Measurements from ENCODE around the gene NACA2.
A peak's percentile ranks its signal among the peaks of the same experiment; 100 is the strongest.
"Not testable (repeated sequence)": the region's sequence is repeated elsewhere in the genome, so short reads cannot be mapped to it uniquely, and the experiment has no call there.

The NACA2 gene

DNA sequence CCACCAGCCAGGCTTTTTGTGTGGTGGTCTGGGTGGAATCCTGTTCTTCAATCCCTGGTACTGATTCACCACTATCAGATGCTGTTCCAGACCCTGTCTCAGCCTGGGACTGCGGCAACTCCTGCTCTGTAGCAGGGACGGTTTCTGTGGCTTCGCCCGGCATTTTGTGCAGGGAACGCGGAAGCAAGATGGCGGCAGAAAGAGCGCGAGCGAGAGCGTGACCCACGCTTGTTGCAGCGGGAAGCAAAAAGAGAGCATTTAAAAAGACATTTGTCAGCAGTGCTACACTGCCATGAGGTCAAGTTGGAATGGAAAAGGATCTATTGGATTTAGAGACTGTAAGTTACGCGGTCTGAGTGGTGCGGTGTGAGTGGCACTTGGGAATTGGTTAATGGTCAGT lies at the start of gene NACA2:
Gene NACA2, minus strand, starts transcription at position 202 of the 400 bp plus-strand sequence. Its CDS starts 39 bp downstream, at position 163.
- no peak for DNase-seq

DNA sequence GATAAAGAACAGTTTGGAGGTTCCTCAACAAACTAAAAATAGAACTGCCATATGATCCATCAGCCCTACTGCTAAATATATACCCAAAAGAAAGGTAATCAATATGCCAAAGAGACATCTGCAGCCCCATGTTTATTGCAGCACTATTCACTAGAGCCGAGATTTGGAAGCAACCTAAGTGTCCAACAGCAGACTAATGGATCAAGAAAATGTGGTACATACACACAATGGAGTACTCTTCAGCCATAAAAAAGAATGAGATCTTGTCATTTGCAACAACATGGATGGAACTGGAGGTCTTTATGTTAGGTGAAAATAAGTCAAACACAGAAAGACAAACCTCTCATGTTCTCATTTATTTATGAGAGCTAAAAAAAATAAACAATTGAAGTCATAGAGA lies 48.8 kb upstream of the NACA2 start:
- DNase-seq, result no peak

DNA sequence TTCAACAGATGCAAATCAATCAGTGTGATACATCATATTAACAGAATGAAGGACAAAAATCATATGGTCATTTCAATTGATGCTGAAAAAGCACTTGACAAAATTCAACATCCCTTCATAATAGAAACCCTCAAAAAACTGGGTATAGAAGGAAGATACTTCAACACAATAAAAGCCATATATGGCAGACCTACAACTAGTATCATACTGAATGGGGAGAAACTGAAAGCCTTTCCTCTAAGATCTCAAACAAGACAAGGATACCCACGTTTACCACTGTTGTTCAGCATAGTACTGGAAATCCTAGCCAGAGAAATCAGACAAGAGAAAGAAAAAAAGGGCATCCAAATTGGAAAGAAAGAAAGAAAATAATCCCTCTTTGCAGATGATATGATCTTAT lies 47.1 kb upstream of the NACA2 start:
- DNase-seq, result no peak

DNA sequence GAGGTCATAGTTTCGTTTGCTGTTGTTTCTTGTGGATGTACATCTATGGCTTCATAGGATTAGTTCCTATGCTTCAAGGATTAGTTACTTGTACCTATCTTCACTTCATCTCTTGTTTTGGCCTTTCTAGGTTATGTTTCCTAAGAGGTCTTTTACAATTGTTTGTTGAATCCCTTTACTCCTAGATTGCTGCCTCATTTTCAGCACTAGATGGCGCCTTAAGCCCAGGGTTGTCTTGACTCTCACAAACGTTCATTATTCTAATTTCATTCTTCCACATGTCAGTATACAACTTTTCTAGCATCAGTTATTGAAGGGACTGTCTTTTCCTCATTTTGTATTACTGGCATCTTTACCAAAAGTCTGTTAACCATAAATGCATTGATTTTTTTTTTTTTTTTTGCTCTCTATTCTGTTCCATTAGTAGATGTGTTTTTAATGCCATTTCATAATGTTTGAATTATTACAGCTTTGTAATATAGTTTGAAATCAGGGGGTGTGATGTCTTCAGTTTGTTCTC lies 45.0 kb upstream of the NACA2 start:
- DNase-seq, result peak; percentile 32

GRCh38 chr17:61634942-61635538 lies 44.0 kb upstream of the NACA2 start:
- no peak for DNase-seq

- DNase-seq, result no peak
Observed at GRCh38 chr17:61634011-61634539, 43.1 kb upstream of the NACA2 start.

DNA sequence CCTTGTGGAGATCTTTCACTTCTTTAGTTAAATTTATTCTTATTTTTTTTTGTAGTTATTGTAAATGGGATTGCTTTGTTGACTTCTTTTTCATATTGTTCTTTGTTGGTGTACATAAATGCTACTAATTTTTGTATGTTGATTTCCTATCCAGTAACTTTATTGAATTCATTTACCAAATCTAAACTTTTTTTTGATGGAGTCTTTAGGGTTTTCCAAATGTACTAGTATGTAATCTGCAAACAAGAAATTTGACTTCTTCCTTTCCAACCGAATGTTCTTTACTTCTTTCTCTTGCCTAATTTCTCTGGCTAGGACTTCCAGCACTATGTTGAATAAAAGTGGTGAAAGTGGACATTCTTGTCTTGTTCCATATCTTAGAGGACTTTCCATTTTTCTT lies 41.8 kb upstream of the NACA2 start:
- no peak for DNase-seq

DNA sequence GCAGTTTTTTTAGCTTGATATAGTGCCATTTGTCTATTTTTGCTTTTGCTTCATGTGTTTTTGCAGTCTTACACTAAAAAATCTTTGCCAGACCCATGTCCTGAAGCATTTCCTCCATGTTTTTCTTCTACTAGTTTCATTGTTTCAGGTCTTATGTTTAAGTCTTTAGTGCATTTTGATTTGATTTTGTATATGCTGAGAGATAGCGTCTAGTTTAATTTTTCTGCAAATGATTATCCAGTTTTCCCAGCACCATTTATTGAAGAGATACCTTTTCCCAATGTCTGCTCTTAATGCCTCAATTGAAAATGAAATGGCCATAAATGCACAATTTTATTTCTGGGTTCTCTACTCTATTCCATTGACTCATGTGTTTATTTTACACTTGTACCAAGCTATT lies 40.8 kb upstream of the NACA2 start:
- no peak for DNase-seq

DNA sequence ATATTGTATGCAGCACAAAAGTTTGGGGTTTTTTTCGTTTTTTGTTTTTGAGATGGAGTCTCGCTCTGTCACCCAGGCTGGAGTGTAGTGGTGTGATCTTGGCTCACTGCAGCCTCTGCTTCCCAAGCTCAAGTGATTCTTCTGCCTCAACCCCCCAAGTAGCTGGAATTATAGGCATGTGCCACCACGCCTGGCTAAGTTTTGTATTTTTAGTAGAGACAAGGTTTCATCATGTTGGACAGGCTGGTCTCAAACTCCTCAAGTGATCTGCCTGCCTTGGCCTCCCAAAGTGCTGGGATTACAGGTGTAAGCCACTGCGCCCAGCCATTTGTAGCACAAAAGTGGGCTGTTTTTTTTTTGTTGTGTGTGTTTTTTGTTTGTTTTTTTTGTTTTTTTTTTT lies 37.1 kb upstream of the NACA2 start:
- DNase-seq, result not testable (repeated sequence)

DNA sequence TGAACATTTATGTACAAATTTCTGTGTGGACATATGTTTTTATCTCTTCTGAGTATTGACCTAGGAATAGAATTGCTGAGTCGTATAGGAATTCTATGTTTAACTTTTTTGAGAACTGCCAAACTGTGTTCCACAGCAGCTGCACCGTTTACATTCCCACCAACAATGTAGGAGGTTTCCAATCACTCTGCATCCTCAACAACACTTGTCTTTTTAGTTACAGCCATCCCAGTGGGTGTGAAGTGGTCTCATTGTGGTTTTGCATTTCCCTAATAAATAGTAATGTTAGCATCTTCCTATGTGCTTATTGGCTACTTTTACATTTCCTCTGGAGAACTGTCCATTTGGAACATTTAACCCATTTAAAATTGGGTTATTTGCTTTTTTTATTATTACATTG lies 36.6 kb upstream of the NACA2 start:
- no peak for DNase-seq

GRCh38 chr17:61627125-61627524 lies 36.1 kb upstream of the NACA2 start:
- DNase-seq, result no peak

DNA sequence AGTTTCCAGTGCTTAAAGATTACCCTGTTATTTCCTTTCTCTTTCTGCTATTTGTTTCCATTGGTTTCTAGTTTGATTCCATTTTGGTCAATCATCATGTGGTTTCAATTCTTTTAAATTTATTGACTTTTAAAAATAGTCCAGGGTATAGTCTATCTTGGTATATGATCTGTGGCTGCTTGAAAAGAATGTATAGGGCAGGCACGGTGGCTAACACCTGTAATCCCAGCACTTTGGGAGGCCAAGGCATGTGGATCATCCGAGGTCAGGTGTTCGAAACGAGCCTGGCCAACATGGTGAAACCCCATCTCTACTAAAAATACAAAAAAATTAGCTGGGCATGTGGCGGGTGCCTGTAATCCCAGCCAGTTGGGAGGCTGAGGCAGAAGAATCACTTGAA lies 34.5 kb upstream of the NACA2 start:
- DNase-seq, result no peak

DNA sequence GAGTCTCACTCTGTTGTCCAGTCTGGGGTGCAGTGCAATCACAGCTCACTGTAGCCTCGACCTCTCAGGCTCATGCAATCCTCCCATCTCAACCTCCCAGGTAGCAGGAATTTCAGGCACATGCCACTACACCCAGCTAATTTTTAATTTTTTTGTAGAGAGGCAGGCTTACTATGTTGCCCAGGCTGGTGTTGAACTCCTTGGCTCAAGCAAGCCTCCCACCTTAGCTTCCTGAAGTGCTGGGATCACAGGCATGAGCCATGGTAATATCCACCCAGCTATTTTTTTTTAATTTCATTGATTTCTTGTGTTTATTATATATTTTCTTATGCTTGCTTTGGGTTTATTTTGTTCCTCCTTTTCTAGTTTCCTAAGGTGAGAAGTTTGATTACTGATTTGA lies 33.9 kb upstream of the NACA2 start:
- no peak for DNase-seq

GRCh38 chr17:61621317-61621716 lies 30.3 kb upstream of the NACA2 start:
- DNase-seq, result no peak

DNA sequence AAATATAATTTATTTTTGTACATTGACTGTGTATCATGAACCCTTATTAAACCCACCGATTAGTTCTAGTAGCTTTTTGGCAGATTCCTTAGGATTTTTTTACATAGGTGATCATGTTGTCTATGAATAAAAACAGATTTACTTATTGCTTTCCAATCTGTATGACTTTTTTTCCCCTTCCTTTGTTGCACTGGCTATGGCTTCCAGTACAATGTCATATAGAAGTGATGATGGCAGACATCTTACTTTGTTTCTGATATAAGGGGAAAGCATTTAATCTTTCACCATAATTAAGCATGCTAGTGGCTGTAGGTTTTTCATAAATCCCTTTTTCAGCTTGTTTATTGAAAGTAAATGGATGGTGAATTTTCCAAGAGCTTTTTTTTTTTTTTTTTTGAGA lies 28.9 kb upstream of the NACA2 start:
- no peak for DNase-seq

- no peak for DNase-seq
Observed at GRCh38 chr17:61619493-61619892, 28.5 kb upstream of the NACA2 start.

DNA sequence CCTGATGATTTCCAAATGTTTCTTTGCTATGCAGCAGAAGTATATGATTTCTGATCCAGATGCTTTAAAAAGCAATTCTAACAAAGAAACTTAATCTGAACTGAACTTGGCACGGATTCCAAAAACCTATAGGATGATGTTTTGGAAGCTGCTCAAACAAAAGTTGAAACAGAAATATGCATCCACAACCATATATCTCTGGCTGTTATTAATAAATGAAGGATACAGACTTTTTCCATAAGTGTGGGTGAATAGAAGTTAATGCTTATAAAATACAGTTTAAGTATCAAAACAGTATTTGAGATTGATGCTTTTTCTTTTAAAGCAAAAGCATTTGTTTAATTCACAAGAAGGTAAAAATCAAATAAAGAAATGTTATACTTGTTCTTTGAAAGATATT lies 27.9 kb upstream of the NACA2 start:
- DNase-seq, result no peak

- no peak for DNase-seq
Observed at GRCh38 chr17:61617330-61617729, 26.3 kb upstream of the NACA2 start.

GRCh38 chr17:61616783-61617182 lies 25.8 kb upstream of the NACA2 start:
- DNase-seq, result no peak

GRCh38 chr17:61614219-61614618 lies 23.2 kb upstream of the NACA2 start:
- no peak for DNase-seq

GRCh38 chr17:61611323-61611722 lies 20.3 kb upstream of the NACA2 start:
- no peak for DNase-seq

GRCh38 chr17:61605692-61606091 lies 14.7 kb upstream of the NACA2 start:
- no peak for DNase-seq

DNA sequence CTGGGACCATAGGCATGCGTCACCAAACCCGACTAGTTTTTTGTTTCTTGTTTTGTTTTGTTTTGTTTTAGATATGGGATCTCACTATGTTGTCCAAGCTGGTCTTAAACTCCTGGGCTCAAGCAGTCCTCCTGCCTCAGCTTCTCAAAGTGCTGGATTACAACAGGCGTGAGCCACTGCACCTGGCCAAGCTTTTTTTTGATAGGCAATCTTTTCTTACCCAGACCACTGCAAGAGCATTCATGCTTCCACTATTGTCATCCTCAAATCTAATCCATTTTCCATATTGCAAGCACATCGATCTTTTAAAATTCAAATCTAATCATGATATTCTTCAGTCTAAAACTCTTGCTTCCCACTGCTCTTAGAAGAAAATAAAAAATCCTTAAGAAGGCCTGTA lies 10.3 kb upstream of the NACA2 start:
- DNase-seq, result no peak

DNA sequence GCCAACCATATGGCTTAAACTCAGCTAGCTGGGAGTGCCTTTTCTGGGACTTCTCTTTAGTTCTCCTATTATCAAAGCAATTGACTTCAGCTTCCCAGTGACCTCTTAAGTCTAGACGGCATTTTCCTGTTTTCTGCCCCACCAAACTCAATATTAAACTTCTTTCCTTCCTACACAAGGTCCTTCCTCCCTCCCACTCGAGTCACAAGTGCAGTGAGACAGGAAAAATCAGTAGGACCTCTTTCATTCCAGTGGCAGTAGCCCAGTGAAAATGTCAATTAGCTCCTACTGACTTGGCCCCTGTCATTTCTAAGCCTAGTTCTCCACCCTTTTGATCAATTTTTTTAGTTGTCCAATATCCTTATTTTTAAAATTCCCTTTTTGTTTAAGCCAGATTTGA lies 9.6 kb upstream of the NACA2 start:
- DNase-seq, result no peak

- no peak for DNase-seq
Observed at GRCh38 chr17:61599608-61600007, 8.6 kb upstream of the NACA2 start.

Data from activated gamma-delta T cell treated with Interleukin-2 at 50 U/mL for 16 hours (primary cell).